T-helper 2 cell treated with Interferon-gamma antibody and Interleukin-4, amounts not matched to agents 5 μg/mL and 100 μg/mL, for 36 hours (primary cell): Measurements from ENCODE around the gene TMEM178A.
"Not testable (repeated sequence)": the region's sequence is repeated elsewhere in the genome, so short reads cannot be mapped to it uniquely, and the experiment has no call there.

ENCODE experiments used
- DNase-seq: peaks from one replicate; pipeline ENCODE4 v3.0.0; 2021; ENCODE audit warnings: low spot score
- H3K27ac Mint-ChIP-seq: one replicate; pipeline ENCODE4 v1.8.0; 2021; ENCODE audit warnings: mild to moderate bottlenecking, mixed read lengths
- H3K27me3 Mint-ChIP-seq: one replicate; pipeline ENCODE4 v1.8.0; 2021; ENCODE audit warnings: low read depth, mixed read lengths
- H3K36me3 Mint-ChIP-seq: one replicate; pipeline ENCODE4 v1.8.0; 2021; ENCODE audit warnings: low read depth, mixed read lengths
- H3K4me1 Mint-ChIP-seq: one replicate; pipeline ENCODE4 v1.8.0; 2021; ENCODE audit warnings: low read depth, mixed read lengths
- H3K4me3 Mint-ChIP-seq: one replicate; pipeline ENCODE4 v1.8.0; 2022; ENCODE audit warnings: mild to moderate bottlenecking, moderate library complexity, mixed read lengths
- H3K9me3 Mint-ChIP-seq: one replicate; pipeline ENCODE4 v1.8.0; 2021; ENCODE audit warnings: mixed read lengths

TMEM178A gene

GRCh38 chr2:39665811-39666490 is at the start of gene TMEM178A:
TMEM178A (plus strand) TSS chr2:39665917; CDS start chr2:39665975, 58 bp downstream.
- Mint-ChIP-seq H3K27ac (no peak within 1 kb of the TSS), H3K4me3 (peak within 1 kb of the TSS; percentile 75), H3K27me3 (peaks cover 74% of the 10 kb centered on the region), H3K4me1 (peaks cover 4% of the 10 kb centered on the region), H3K9me3 (no peaks in the 10 kb centered on the region), H3K36me3 (no peaks in the 10 kb centered on the region)
- peak; percentile 5 for DNase-seq

- Mint-ChIP-seq H3K36me3 (no peaks in the 10 kb centered on the region), H3K9me3 (no peaks in the 10 kb centered on the region), H3K27me3 (peaks cover 28% of the 10 kb centered on the region), H3K4me1 (peaks cover 4% of the 10 kb centered on the region), H3K27ac (no peak overlapping the region), H3K4me3 (no peak overlapping the region)
- no peak for DNase-seq
Observed at GRCh38 chr2:39618236-39618635, 47.5 kb upstream of the TMEM178A start.

- Mint-ChIP-seq H3K9me3 (no peaks in the 10 kb centered on the region), H3K4me3 (no peak overlapping the region), H3K27me3 (peaks cover 29% of the 10 kb centered on the region), H3K36me3 (no peaks in the 10 kb centered on the region), H3K27ac (no peak overlapping the region), H3K4me1 (peaks cover 4% of the 10 kb centered on the region)
- no peak for DNase-seq
Observed at GRCh38 chr2:39618736-39619135, 47.0 kb upstream of the TMEM178A start.

- Mint-ChIP-seq H3K27me3 (peaks cover 26% of the 10 kb centered on the region), H3K4me3 (no peak overlapping the region), H3K9me3 (no peaks in the 10 kb centered on the region), H3K27ac (no peak overlapping the region), H3K36me3 (no peaks in the 10 kb centered on the region), H3K4me1 (peaks cover 4% of the 10 kb centered on the region)
- no peak for DNase-seq
Observed at GRCh38 chr2:39620067-39620466, 45.6 kb upstream of the TMEM178A start.

GRCh38 chr2:39621596-39621995 is 44.1 kb upstream of the TMEM178A start:
- no peak overlapping the region for H3K4me3 Mint-ChIP-seq
- no peak overlapping the region for H3K27ac Mint-ChIP-seq
- H3K36me3 Mint-ChIP-seq = no peaks in the 10 kb centered on the region
- DNase-seq = no peak
- H3K9me3 Mint-ChIP-seq = no peaks in the 10 kb centered on the region
- peaks cover 26% of the 10 kb centered on the region for H3K27me3 Mint-ChIP-seq
- H3K4me1 Mint-ChIP-seq = peaks cover 4% of the 10 kb centered on the region

GRCh38 chr2:39622860-39623259 is 42.9 kb upstream of the TMEM178A start:
- Mint-ChIP-seq H3K4me3 (no peak overlapping the region), H3K4me1 (peaks cover 4% of the 10 kb centered on the region), H3K27ac (no peak overlapping the region), H3K9me3 (no peaks in the 10 kb centered on the region), H3K27me3 (peaks cover 21% of the 10 kb centered on the region), H3K36me3 (no peaks in the 10 kb centered on the region)
- no peak for DNase-seq

- Mint-ChIP-seq H3K36me3 (no peaks in the 10 kb centered on the region), H3K27me3 (peaks cover 14% of the 10 kb centered on the region), H3K27ac (no peak overlapping the region), H3K4me1 (peaks cover 4% of the 10 kb centered on the region), H3K4me3 (no peak overlapping the region), H3K9me3 (no peaks in the 10 kb centered on the region)
- no peak for DNase-seq
Observed at GRCh38 chr2:39623917-39624316, 41.8 kb upstream of the TMEM178A start.

- Mint-ChIP-seq H3K9me3 (no peaks in the 10 kb centered on the region), H3K27ac (no peak overlapping the region), H3K4me3 (no peak overlapping the region), H3K27me3 (peaks cover 8% of the 10 kb centered on the region), H3K36me3 (no peaks in the 10 kb centered on the region), H3K4me1 (no peaks in the 10 kb centered on the region)
- no peak for DNase-seq
Observed at GRCh38 chr2:39625193-39625926, 40.4 kb upstream of the TMEM178A start.

GRCh38 chr2:39625927-39626270 is 39.8 kb upstream of the TMEM178A start:
- H3K4me1 Mint-ChIP-seq = no peaks in the 10 kb centered on the region
- no peaks in the 10 kb centered on the region for H3K36me3 Mint-ChIP-seq
- DNase-seq = no peak
- no peaks in the 10 kb centered on the region for H3K9me3 Mint-ChIP-seq
- peaks cover 4% of the 10 kb centered on the region for H3K27me3 Mint-ChIP-seq
- H3K4me3 Mint-ChIP-seq = no peak overlapping the region
- H3K27ac Mint-ChIP-seq = no peak overlapping the region

GRCh38 chr2:39628346-39628745 is 37.4 kb upstream of the TMEM178A start:
- DNase-seq, H3K4me3 Mint-ChIP-seq, H3K4me1 Mint-ChIP-seq, H3K27ac Mint-ChIP-seq, H3K9me3 Mint-ChIP-seq, H3K36me3 Mint-ChIP-seq, H3K27me3 Mint-ChIP-seq: not testable (repeated sequence)

- Mint-ChIP-seq H3K4me1 (no peaks in the 10 kb centered on the region), H3K27ac (no peak overlapping the region), H3K27me3 (no peaks in the 10 kb centered on the region), H3K36me3 (no peaks in the 10 kb centered on the region), H3K4me3 (no peak overlapping the region), H3K9me3 (no peaks in the 10 kb centered on the region)
- no peak for DNase-seq
Observed at GRCh38 chr2:39629646-39630045, 36.1 kb upstream of the TMEM178A start.

- Mint-ChIP-seq H3K27me3 (peaks cover 2% of the 10 kb centered on the region), H3K36me3 (no peaks in the 10 kb centered on the region), H3K4me3 (no peak overlapping the region), H3K9me3 (no peaks in the 10 kb centered on the region), H3K4me1 (no peaks in the 10 kb centered on the region), H3K27ac (no peak overlapping the region)
- no peak for DNase-seq
Observed at GRCh38 chr2:39631256-39631655, 34.5 kb upstream of the TMEM178A start.

GRCh38 chr2:39631718-39632117 is 34.0 kb upstream of the TMEM178A start:
- H3K4me1 Mint-ChIP-seq = no peaks in the 10 kb centered on the region

GRCh38 chr2:39632876-39633275 is 32.8 kb upstream of the TMEM178A start:
- Mint-ChIP-seq H3K9me3 (no peaks in the 10 kb centered on the region), H3K4me3 (no peak overlapping the region), H3K36me3 (no peaks in the 10 kb centered on the region), H3K27me3 (peaks cover 2% of the 10 kb centered on the region), H3K4me1 (no peaks in the 10 kb centered on the region), H3K27ac (no peak overlapping the region)
- no peak for DNase-seq

More at GRCh38 chr2:39631718-39632117, 34.0 kb upstream of the TMEM178A start:
- Mint-ChIP-seq H3K27me3 (peaks cover 2% of the 10 kb centered on the region), H3K4me3 (no peak overlapping the region), H3K36me3 (no peaks in the 10 kb centered on the region), H3K27ac (no peak overlapping the region), H3K9me3 (no peaks in the 10 kb centered on the region)
- DNase-seq = no peak
